Measurements from ENCODE around the gene IPMK. TPM values are rescaled to one million over a fixed set of nuclear protein-coding genes. Genes with fewer than 3 reads are reported as not detected.

The IPMK gene
- total RNA-seq, 4 donors from 2014 or later, result 3.0 to 10.0 (median 6.3) TPM

DNA sequence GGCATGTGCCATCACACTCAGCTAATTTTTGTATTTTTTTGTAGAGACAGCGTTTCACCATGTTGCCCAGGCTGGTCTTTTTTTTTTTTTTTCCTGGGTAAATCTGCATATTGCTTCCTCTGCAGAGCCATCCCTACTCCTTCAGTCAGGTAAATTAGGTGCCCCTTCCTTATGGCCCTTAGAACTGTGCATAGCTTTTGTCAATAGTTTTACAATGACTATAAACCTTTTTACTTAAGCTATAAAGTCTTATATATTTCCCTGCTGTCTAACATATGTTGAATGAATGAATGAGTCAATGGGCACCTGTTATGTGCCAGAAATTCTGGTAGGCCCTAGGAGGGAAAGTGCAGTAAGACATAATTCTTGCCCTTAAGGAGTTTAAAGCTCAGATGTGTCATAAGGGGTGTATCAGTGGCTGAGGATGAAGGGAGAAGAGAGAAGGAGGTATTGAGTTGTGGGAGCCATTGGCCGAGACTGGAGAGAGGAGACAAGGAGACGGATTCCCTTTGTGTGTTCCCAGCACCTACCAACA, 36.5 kb upstream of the IPMK start:
- Histone ChIP-seq H3K27ac (no peak overlapping the region), H3K9me3 (no peaks in the 10 kb centered on the region)
- 79 to 83% methylated on average over 3 of the region's 3 CpGs for WGBS, 2 donors (ENCODE audit: low coverage in 1 of 2)

DNA sequence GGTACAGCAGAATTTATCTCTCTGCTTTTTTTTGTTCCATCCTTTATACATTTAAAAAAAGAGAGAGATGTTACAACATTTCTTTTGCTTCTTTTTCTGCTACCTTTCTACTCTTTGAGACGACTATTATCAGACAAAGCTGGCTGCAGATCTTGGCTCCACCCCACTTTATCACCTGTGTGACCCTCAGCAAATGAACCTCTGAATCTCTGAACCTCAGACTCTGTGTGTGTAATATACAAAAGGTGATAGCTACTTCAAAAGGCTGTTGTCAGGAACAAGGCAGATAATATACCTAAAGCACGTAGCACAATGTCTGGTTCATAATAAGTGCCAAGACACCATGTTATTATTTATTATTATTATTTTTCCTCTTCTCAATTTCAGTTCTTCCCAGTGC, 34.6 kb upstream of the IPMK start:
- H3K4me1 ChIP-seq, result no peaks in the 10 kb centered on the region
- peaks cover 32% of the 10 kb centered on the region for H3K27me3 ChIP-seq
- H3K27ac ChIP-seq, result no peak overlapping the region
- no peaks in the 10 kb centered on the region for H3K9me3 ChIP-seq
- no peak for TF ChIP-seq POLR2AphosphoS5 (IDR thresholded peaks at IDR 0.05)
- no peak for TF ChIP-seq EP300 (IDR thresholded peaks at IDR 0.05)
- no peak for TF ChIP-seq POLR2A (IDR thresholded peaks at IDR 0.05)
- TF ChIP-seq, protein P1, sequence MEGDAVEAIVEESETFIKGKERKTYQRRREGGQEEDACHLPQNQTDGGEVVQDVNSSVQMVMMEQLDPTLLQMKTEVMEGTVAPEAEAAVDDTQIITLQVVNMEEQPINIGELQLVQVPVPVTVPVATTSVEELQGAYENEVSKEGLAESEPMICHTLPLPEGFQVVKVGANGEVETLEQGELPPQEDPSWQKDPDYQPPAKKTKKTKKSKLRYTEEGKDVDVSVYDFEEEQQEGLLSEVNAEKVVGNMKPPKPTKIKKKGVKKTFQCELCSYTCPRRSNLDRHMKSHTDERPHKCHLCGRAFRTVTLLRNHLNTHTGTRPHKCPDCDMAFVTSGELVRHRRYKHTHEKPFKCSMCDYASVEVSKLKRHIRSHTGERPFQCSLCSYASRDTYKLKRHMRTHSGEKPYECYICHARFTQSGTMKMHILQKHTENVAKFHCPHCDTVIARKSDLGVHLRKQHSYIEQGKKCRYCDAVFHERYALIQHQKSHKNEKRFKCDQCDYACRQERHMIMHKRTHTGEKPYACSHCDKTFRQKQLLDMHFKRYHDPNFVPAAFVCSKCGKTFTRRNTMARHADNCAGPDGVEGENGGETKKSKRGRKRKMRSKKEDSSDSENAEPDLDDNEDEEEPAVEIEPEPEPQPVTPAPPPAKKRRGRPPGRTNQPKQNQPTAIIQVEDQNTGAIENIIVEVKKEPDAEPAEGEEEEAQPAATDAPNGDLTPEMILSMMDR (IDR thresholded peaks at IDR 0.05), result no peak
- H3K36me3 ChIP-seq, result no peaks in the 10 kb centered on the region
- ATAC-seq, result no peak
- WGBS, 2 donors (ENCODE audit: low coverage in 1 of 2), result 29 to 55% methylated on average over 2 of the region's 2 CpGs
- no peak overlapping the region for H3K4me3 ChIP-seq

More for the DNA sequence above, 36.5 kb upstream of the IPMK start:
- no peaks in the 10 kb centered on the region for H3K36me3 ChIP-seq
- no peak for TF ChIP-seq POLR2AphosphoS5 (IDR thresholded peaks at IDR 0.05)
- TF ChIP-seq POLR2A (IDR thresholded peaks at IDR 0.05), result no peak
- TF ChIP-seq, protein P1 (IDR thresholded peaks at IDR 0.05), result no peak
- TF ChIP-seq EP300 (IDR thresholded peaks at IDR 0.05), result no peak
- no peak for ATAC-seq
- no peaks in the 10 kb centered on the region for H3K4me1 ChIP-seq
- H3K27me3 ChIP-seq, result peaks cover 44% of the 10 kb centered on the region
- no peak overlapping the region for H3K4me3 ChIP-seq

DNA sequence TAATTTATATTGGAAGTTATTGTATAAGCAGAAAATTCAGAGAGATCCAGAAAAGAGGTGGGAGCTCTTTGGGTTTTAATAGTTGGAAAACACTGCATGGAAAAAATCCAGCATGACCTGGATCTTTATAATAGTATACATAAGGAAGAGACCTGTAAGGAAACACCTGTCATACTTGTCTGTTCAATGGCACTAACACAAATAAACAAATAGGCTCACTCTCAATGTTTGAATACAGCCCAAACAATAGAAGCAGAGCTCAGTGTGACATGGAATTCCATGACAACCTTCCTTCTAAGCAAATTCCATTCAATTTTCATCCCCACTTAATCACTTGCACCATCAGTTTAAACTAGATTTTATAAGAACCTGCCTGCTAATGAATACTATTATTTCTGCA, 33.0 kb upstream of the IPMK start:
- Histone ChIP-seq H3K27me3 (peaks cover 24% of the 10 kb centered on the region), H3K4me3 (no peak overlapping the region), H3K27ac (no peak overlapping the region), H3K36me3 (no peaks in the 10 kb centered on the region), H3K9me3 (no peaks in the 10 kb centered on the region), H3K4me1 (no peaks in the 10 kb centered on the region)
- no peak for ATAC-seq
- TF ChIP-seq POLR2A (IDR thresholded peaks at IDR 0.05) (no peak), POLR2AphosphoS5 (IDR thresholded peaks at IDR 0.05) (no peak), EP300 (IDR thresholded peaks at IDR 0.05) (no peak)
- TF ChIP-seq, protein P1 (IDR thresholded peaks at IDR 0.05), result no peak

DNA sequence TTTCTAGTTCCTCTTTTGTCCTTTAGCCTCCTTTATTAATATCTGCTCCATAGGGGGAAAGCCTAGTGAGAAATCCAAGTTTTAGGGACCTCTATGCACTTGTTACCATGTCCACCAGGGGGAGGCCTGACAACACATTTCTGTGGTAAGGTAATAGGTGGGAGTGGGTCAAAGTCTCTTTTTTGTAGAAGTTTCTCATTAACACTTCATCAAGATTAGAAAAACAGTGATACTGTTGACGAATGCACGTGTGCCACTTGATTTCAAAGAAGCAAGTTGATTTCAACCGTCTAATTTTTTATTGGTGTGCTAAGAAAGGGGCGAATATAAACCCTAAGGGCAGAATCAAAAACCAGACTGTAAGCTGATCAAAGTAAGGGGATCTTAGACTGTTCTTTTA, 31.9 kb upstream of the IPMK start:
- 8 to 23% methylated on average over 4 of the region's 4 CpGs for WGBS, 2 donors (ENCODE audit: low coverage in 1 of 2)

DNA sequence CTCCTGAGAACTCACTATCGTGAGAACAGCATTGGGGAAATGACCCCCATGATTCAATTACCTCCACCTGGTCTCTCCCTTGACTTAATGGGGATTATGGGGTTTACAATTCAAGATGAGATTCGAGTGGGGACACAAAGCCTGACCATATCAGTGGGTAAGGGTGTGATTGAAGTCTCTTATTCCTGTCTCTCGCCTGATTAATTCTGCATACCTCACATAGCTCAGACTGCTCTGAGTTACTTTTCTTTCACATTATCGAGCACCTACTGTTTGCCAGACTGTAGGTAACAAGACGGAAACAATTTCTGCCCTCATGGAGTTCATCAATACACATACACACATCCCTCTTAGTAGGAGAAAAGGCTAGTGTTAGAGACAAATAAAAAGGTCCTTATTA, 26.3 kb upstream of the IPMK start:
- WGBS, 2 donors (ENCODE audit: low coverage in 1 of 2), result 65 to 77% methylated on average over 5 of the region's 5 CpGs
- H3K9me3 ChIP-seq, result no peaks in the 10 kb centered on the region
- H3K4me3 ChIP-seq, result no peak overlapping the region
- no peaks in the 10 kb centered on the region for H3K36me3 ChIP-seq
- H3K27ac ChIP-seq, result no peak overlapping the region
- no peaks in the 10 kb centered on the region for H3K27me3 ChIP-seq
- H3K4me1 ChIP-seq, result no peaks in the 10 kb centered on the region
- TF ChIP-seq, protein P1 (IDR thresholded peaks at IDR 0.05), result no peak
- TF ChIP-seq POLR2A (IDR thresholded peaks at IDR 0.05) (no peak), POLR2AphosphoS5 (IDR thresholded peaks at IDR 0.05) (no peak), EP300 (IDR thresholded peaks at IDR 0.05) (no peak)
- no peak for ATAC-seq

More for the DNA sequence above, 31.9 kb upstream of the IPMK start:
- Histone ChIP-seq H3K4me3 (no peak overlapping the region), H3K27me3 (peaks cover 16% of the 10 kb centered on the region), H3K27ac (no peak overlapping the region), H3K36me3 (no peaks in the 10 kb centered on the region), H3K9me3 (no peaks in the 10 kb centered on the region), H3K4me1 (no peaks in the 10 kb centered on the region)
- ATAC-seq, result peak; percentile 43
- TF ChIP-seq POLR2AphosphoS5 (IDR thresholded peaks at IDR 0.05), result no peak
- TF ChIP-seq, protein P1 (IDR thresholded peaks at IDR 0.05), result peak; percentile 62 to 76 (median 70)
- TF ChIP-seq POLR2A (IDR thresholded peaks at IDR 0.05), result no peak
